A549 (cell line): ENCODE results near the gene USP12.
"Not testable (repeated sequence)": the region's sequence is repeated elsewhere in the genome, so short reads cannot be mapped to it uniquely, and the experiment has no call there.

Source experiments
- CHD2 ChIP-seq: fragments of 150-350 bp; IDR thresholded peaks from 2 replicates; pipeline ENCODE4 v1.6.1; 2014; ENCODE audit warnings: low read length; ENCODE audit not compliant: partially characterized antibody
- JUNB ChIP-seq: fragments of >200 bp; sonication (Bioruptor Twin); formaldehyde crosslinking; IDR thresholded peaks from 2 replicates; pipeline ENCODE4 v1.6.1; 2016
- POLR2A ChIP-seq: IDR thresholded peaks from 2 replicates; pipeline ENCODE4 v1.6.1; 2012; ENCODE audit warnings: mild to moderate bottlenecking, low read length
- RAD21 ChIP-seq, 2 experiments: fragments of >200 bp in 1 of 2; sonication (Bioruptor Twin) in 1 of 2; formaldehyde crosslinking in 1 of 2; IDR thresholded peaks in 1 of 2; conservative IDR thresholded peaks in 1 of 2; 2 replicates in 1 of 2; 3 replicates in 1 of 2; pipeline ENCODE4 v1.6.1; 2012 to 2018; ENCODE audit warnings: inconsistent platforms in 1 of 2
- RARB ChIP-seq: fragments of 250-450 bp; sonication (Bioruptor Pico); IDR thresholded peaks from 2 replicates; pipeline ENCODE4 v1.8.0; 2021; ENCODE audit warnings: mild to moderate bottlenecking, moderate library complexity
- SMC3 ChIP-seq: fragments of >200 bp; sonication (Bioruptor Twin); formaldehyde crosslinking; IDR thresholded peaks from 3 replicates; pipeline ENCODE4 v1.6.1; 2018; ENCODE audit warnings: inconsistent platforms
- TF ChIP-seq, protein P1 (sequence below): IDR thresholded peaks from 2 replicates; pipeline ENCODE4 v1.6.1; 2012; ENCODE audit warnings: low read depth, borderline replicate concordance
- TF ChIP-seq, protein P2 (sequence below): fragments of >200 bp; sonication (Bioruptor Twin); formaldehyde crosslinking; IDR thresholded peaks from 3 replicates; pipeline ENCODE4 v1.5.1; 2016

DNA sequence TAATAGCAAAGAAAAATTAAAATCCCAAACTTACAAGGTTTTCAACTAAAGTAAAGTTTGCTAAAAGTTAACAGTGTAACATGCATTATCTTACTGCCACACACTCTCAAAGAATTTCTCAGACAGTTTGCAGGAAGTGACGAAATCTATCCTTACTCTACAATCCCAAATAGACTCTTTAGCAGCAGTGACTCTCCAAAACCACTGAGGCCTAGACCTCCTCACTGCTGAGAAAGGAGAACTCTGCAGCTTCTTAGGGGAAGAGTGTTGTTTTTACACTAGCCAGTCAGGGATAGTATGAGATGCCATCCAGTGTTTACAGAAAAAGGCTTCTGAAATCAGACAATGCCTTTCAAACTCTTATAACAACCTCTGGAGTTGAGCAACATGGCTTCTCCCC is 47.2 kb upstream of the USP12 start:
- not testable (repeated sequence) for TF ChIP-seq RAD21 (conservative IDR thresholded peaks at IDR 0.05 in 1 of 2, IDR thresholded peaks at IDR 0.05 in 1 of 2); SMC3; CHD2; RARB (CRISPR knock-in tag); POLR2A; JUNB
- TF ChIP-seq, protein P1, sequence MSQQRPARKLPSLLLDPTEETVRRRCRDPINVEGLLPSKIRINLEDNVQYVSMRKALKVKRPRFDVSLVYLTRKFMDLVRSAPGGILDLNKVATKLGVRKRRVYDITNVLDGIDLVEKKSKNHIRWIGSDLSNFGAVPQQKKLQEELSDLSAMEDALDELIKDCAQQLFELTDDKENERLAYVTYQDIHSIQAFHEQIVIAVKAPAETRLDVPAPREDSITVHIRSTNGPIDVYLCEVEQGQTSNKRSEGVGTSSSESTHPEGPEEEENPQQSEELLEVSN, result not testable (repeated sequence)
- TF ChIP-seq, protein P2, sequence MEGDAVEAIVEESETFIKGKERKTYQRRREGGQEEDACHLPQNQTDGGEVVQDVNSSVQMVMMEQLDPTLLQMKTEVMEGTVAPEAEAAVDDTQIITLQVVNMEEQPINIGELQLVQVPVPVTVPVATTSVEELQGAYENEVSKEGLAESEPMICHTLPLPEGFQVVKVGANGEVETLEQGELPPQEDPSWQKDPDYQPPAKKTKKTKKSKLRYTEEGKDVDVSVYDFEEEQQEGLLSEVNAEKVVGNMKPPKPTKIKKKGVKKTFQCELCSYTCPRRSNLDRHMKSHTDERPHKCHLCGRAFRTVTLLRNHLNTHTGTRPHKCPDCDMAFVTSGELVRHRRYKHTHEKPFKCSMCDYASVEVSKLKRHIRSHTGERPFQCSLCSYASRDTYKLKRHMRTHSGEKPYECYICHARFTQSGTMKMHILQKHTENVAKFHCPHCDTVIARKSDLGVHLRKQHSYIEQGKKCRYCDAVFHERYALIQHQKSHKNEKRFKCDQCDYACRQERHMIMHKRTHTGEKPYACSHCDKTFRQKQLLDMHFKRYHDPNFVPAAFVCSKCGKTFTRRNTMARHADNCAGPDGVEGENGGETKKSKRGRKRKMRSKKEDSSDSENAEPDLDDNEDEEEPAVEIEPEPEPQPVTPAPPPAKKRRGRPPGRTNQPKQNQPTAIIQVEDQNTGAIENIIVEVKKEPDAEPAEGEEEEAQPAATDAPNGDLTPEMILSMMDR, result not testable (repeated sequence)
